OCI-LY7 (cell line): Measurements from ENCODE around the gene ABHD17A. TPM values are rescaled to one million over a fixed set of nuclear protein-coding genes. Genes with fewer than 3 reads are reported as not detected.

ENCODE experiments used
- BruUV-seq: library from RNA; stranded (reverse); fragments of 400-500 nt; replicated peaks from 2 replicates; lab custom pipeline; 2021; lab: Mats Ljungman, UMichigan
- CTCF ChIA-PET: fragments of 300-600 bp; sonication (Branson Sonifier 250); formaldehyde crosslinking; loops from one replicate; lab custom pipeline; 2022; ENCODE audit warnings: antibody characterized with exemption; ENCODE audit not compliant: unreplicated experiment; lab: Charles Lee
- POLR2A ChIA-PET: fragments of 300-600 bp; sonication (Branson Sonifier 250); formaldehyde crosslinking; loops from one replicate; lab custom pipeline; 2022; ENCODE audit warnings: antibody characterized with exemption; lab: Charles Lee
- DNase-seq: peaks from one replicate; pipeline ENCODE4 v3.0.0-alpha.2; 2015; ENCODE audit warnings: low spot score
- H2AFZ ChIP-seq: fragments of 200-600 bp; sonication (generic), shearing (Covaris generic); 2 replicates; pipeline ENCODE4 v1.6.1; 2014; ENCODE audit warnings: mild to moderate bottlenecking, antibody characterized with exemption, low read length, moderate library complexity
- H3K27ac ChIP-seq: fragments of 200-600 bp; sonication (generic); 2 replicates; pipeline ENCODE4 v1.5.1; 2014; ENCODE audit warnings: mixed run types, low read depth, mild to moderate bottlenecking, moderate library complexity, low read length, inconsistent platforms; ENCODE audit not compliant: poor library complexity, severe bottlenecking
- H3K36me3 ChIP-seq: fragments of 200-600 bp; sonication (generic); 2 replicates; pipeline ENCODE4 v1.6.1; 2014; ENCODE audit warnings: mild to moderate bottlenecking, antibody characterized with exemption, low read length, moderate library complexity, mixed read lengths; ENCODE audit not compliant: insufficient read depth
- H3K4me1 ChIP-seq: fragments of 200-600 bp; sonication (generic); 2 replicates; pipeline ENCODE4 v1.5.1; 2014; ENCODE audit warnings: mild to moderate bottlenecking, low read length; ENCODE audit not compliant: insufficient read depth, poor library complexity, severe bottlenecking
- H3K4me2 ChIP-seq: fragments of 200-600 bp; sonication (generic); 2 replicates; pipeline ENCODE4 v1.6.1; 2014; ENCODE audit warnings: mild to moderate bottlenecking, low read length
- H3K4me3 ChIP-seq: fragments of 200-600 bp; sonication (generic); 2 replicates; pipeline ENCODE4 v1.5.1; 2014; ENCODE audit warnings: mild to moderate bottlenecking, low read depth, low read length; ENCODE audit not compliant: poor library complexity, severe bottlenecking
- H3K79me2 ChIP-seq: fragments of 200-600 bp; sonication (generic); 2 replicates; pipeline ENCODE4 v1.6.1; 2016; ENCODE audit warnings: low read depth, mild to moderate bottlenecking, low read length, moderate library complexity, mixed read lengths; ENCODE audit not compliant: insufficient read depth
- H3K9me2 ChIP-seq: fragments of 200-600 bp; sonication (generic); 2 replicates; pipeline ENCODE4 v1.6.1; 2016; ENCODE audit warnings: mild to moderate bottlenecking, low read length, mixed read lengths; ENCODE audit not compliant: insufficient read depth
- H3K9me3 ChIP-seq: fragments of 200-600 bp; sonication (generic); 2 replicates; pipeline ENCODE4 v1.6.1; 2014; ENCODE audit warnings: mild to moderate bottlenecking, mixed run types, low read length, mixed read lengths
- H4K20me1 ChIP-seq: fragments of 200-600 bp; sonication (generic); 2 replicates; pipeline ENCODE4 v1.6.1; 2014; ENCODE audit warnings: mild to moderate bottlenecking, antibody characterized with exemption, low read length, moderate library complexity, mixed read lengths; ENCODE audit not compliant: insufficient read depth
- EZH2phosphoT487 ChIP-seq: fragments of 200-600 bp; sonication (generic); IDR thresholded peaks from 2 replicates; pipeline ENCODE4 v1.6.1; 2018; ENCODE audit warnings: low read depth, borderline replicate concordance, mild to moderate bottlenecking, mixed run types, antibody characterized with exemption, low read length, moderate library complexity, mixed read lengths
- intact Hi-C: fragments of 100-400 bp; cut with micrococcal nuclease; formaldehyde crosslinking; loops from one replicate; pipeline ENCODE4 v1.10.0; 2022; ENCODE audit not compliant: unreplicated experiment
- total RNA-seq, 2 experiments: library from RNA; depleted of rRNA in 1 of 2; stranded (reverse); fragments of >200 nt in 1 of 2; shearing (Covaris generic) in 1 of 2; gene quantifications; 2 replicates each; pipeline ENCODE4 v1.2.3, GENCODE V29; 2014 to 2022
- TF ChIP-seq, protein P1 (sequence below): fragments of 200-600 bp; sonication (generic); conservative IDR thresholded peaks from 2 replicates; pipeline ENCODE4 v1.5.1; 2014; ENCODE audit warnings: mild to moderate bottlenecking, antibody characterized with exemption, low read length, moderate library complexity, mixed read lengths

Gene ABHD17A
- total RNA-seq, 2 experiments from 2014 or later = 71.3 to 130 TPM

DNA sequence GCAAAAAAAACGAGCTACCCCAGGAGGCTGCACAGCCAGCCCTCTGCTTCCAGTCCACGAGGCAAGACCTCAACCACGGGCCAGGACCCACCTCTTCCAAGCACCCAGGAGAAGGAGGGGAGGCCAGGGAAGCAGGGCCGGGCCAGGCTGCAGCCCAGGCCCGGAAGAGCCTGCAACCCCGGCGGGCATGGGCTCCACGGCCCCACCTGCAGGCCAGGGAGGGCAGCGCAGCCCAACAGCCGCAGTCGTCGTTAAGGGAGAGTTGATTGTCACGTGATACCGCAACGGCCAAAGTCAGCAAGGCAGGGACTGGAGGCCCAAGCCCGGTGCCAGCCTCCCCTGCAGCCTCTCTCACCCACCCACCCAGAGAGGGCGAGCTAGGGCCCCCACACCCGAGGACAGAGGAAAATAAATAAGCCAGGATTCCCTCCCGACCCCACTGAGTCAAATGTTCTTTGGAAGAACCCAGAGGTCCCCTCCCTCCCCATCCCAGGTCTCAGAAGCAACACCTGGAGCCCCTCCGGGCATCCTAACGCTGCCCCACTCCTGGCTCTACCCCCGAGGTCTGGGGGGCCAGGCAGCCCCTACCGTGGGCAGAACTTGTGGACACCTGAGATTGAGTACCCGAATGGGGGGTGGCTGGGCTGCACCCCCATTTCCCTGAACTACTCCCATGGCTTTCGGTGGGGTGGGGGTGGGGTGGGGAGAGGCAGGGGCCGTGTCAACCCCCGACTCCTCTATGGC is 31.8 kb downstream of the ABHD17A start:
- TSS peak; percentile 83 for BruUV-seq

DNA sequence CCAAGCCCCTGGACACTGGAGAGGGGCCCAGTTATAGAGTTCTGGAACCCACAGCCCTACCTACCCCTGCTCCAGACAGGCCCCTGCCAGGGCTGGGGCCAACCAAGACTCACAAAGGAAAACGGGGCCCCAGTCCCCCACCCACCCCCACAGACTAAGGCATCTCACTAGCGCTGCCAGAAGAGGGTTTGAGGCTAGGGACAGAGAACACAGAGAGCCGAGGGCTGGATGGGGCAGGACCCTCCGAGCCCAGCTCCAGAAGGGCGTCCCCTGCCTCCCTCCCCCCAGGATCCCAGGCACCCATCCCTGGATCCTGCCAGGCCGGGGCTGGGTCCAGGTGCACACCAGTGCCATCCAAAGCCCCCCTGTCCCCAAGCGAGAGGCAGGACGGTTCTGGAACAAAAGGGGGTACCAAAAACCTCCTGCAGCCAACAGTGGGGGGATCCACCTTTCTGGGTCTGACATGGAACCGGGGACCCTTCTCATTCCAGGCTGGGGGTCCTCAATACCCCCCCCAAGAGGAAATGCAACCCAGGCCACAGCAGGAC is 32.6 kb downstream of the ABHD17A start:
- Histone ChIP-seq H3K4me1 (peaks cover 56% of the 10 kb centered on the region), H3K9me3 (no peaks in the 10 kb centered on the region), H4K20me1 (peaks cover 8% of the 10 kb centered on the region; the same call in 1 of the 2 replicates), H3K4me3 (no peak overlapping the region), H3K79me2 (peaks cover 53% of the 10 kb centered on the region), H3K36me3 (peaks cover 24% of the 10 kb centered on the region), H3K4me2 (no peak overlapping the region), H3K27ac (peak overlapping the region; percentile 67), H2AFZ (no peak overlapping the region), H3K9me2 (no peaks in the 10 kb centered on the region)
- TF ChIP-seq EZH2phosphoT487 = no peak
- TF ChIP-seq, protein P1, sequence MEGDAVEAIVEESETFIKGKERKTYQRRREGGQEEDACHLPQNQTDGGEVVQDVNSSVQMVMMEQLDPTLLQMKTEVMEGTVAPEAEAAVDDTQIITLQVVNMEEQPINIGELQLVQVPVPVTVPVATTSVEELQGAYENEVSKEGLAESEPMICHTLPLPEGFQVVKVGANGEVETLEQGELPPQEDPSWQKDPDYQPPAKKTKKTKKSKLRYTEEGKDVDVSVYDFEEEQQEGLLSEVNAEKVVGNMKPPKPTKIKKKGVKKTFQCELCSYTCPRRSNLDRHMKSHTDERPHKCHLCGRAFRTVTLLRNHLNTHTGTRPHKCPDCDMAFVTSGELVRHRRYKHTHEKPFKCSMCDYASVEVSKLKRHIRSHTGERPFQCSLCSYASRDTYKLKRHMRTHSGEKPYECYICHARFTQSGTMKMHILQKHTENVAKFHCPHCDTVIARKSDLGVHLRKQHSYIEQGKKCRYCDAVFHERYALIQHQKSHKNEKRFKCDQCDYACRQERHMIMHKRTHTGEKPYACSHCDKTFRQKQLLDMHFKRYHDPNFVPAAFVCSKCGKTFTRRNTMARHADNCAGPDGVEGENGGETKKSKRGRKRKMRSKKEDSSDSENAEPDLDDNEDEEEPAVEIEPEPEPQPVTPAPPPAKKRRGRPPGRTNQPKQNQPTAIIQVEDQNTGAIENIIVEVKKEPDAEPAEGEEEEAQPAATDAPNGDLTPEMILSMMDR = no peak
- intact Hi-C loops = no loop called here
- no peak for DNase-seq
- BruUV-seq = no TSS peak
- ChIA-PET CTCF (no interaction called here), POLR2A (no interaction called here)

More for the DNA sequence above, 31.8 kb downstream of the ABHD17A start:
- Histone ChIP-seq H3K36me3 (peaks cover 24% of the 10 kb centered on the region), H3K27ac (peak overlapping the region; percentile 67), H3K4me2 (peak overlapping the region; percentile 40), H3K9me3 (no peaks in the 10 kb centered on the region), H3K4me3 (peak overlapping the region; percentile 4), H3K4me1 (peaks cover 64% of the 10 kb centered on the region), H3K79me2 (peaks cover 54% of the 10 kb centered on the region), H3K9me2 (no peaks in the 10 kb centered on the region), H2AFZ (no peak overlapping the region), H4K20me1 (peaks cover 8% of the 10 kb centered on the region; the same call in 1 of the 2 replicates)
- peak; percentile 87 for DNase-seq
- CTCF ChIA-PET = no interaction called here
- TF ChIP-seq, protein P1 = peak; percentile 86
- TF ChIP-seq EZH2phosphoT487 = no peak
- POLR2A ChIA-PET = no interaction called here
- intact Hi-C loops = no loop called here
